Prostate gland (tissue), 2 donors: ENCODE results near the gene BLNK. TPM values are rescaled to one million over a fixed set of nuclear protein-coding genes. Genes with fewer than 3 reads are reported as not detected.
A peak's percentile ranks its signal among the peaks of the same experiment; 100 is the strongest.

Experiments
- DNase-seq: peaks from one replicate; pipeline ENCODE4 v3.0.0-alpha.2; 2019; ENCODE audit warnings: low spot score
- H3K27ac ChIP-seq, 2 donors: fragments of 200-600 bp; sonication (generic); 2 replicates each; pipeline ENCODE4 v1.5.1; 2017 to 2019
- H3K27me3 ChIP-seq: fragments of 200-600 bp; sonication (generic); replicated peaks from 2 replicates; pipeline ENCODE4 v1.5.1; 2019; ENCODE audit not compliant: insufficient read depth
- H3K36me3 ChIP-seq, 2 donors: fragments of 200-600 bp; sonication (generic); 1 replicate in 1 of 2; 2 replicates in 1 of 2; pipeline versions ENCODE4 v1.5.1 to v1.8.1; 2017 to 2019
- H3K4me1 ChIP-seq: fragments of 200-600 bp; sonication (generic); replicated peaks from 2 replicates; pipeline ENCODE4 v1.5.1; 2019
- H3K4me3 ChIP-seq, 2 donors: fragments of 200-600 bp; sonication (generic); 2 replicates each; pipeline ENCODE4 v1.5.1; 2017 to 2019
- H3K9me3 ChIP-seq: fragments of 200-600 bp; sonication (generic); 2 replicates; pipeline ENCODE4 v1.5.1; 2017
- CTCF ChIP-seq, 4 experiments: fragments of 200-600 bp in 2 of 4; fragments of 450-650 bp in 2 of 4; sonication (generic) in 2 of 4; IDR thresholded peaks; 1 replicate in 3 of 4; 2 replicates in 1 of 4; pipeline ENCODE4 v1.5.1; 2016 to 2019; ENCODE audit warnings: antibody characterized with exemption in 4 of 4, mild to moderate bottlenecking in 2 of 4, moderate library complexity in 2 of 4
- POLR2A ChIP-seq: fragments of 450-650 bp; IDR thresholded peaks from one replicate; pipeline ENCODE4 v1.6.1; 2016; ENCODE audit warnings: antibody characterized with exemption, mild to moderate bottlenecking
- POLR2AphosphoS5 ChIP-seq: sonication (generic); formaldehyde crosslinking; IDR thresholded peaks from one replicate; pipeline ENCODE4 v1.6.1; 2017; ENCODE audit warnings: antibody characterized with exemption
- WGBS: methylation state at CpG from one replicate; pipeline ENCODE4 v1.1.5; 2018; 5-methylcytosine and 5-hydroxymethylcytosine counted together
- intact Hi-C: fragments of 100-400 bp; cut with DNase I; formaldehyde crosslinking; loops from one replicate; pipeline ENCODE4 v1.14.2; 2022
- total RNA-seq, 2 donors: library from RNA; depleted of rRNA; stranded (reverse); fragments of >200 nt; gene quantifications; one replicate each; pipeline ENCODE4 v1.1.0, GENCODE V29; 2016

Gene BLNK
- total RNA-seq = 1 to 10 TPM; 4.8 to 8.2 TPM

- intact Hi-C loops = no loop called here
- H3K4me1 ChIP-seq = peaks cover 4% of the 10 kb centered on the region
- peak; percentile 94 for TF ChIP-seq POLR2AphosphoS5
- TF ChIP-seq CTCF (IDR thresholded peaks at IDR 0.05) = no peak
- peak within 1 kb of the TSS; percentile 60 to 70 for H3K27ac ChIP-seq
- H3K36me3 ChIP-seq = no peaks in the 10 kb centered on the region
- DNase-seq = peak; percentile 96
- 8% methylated on average over 6 of the region's 6 CpGs for WGBS
- no peaks in the 10 kb centered on the region for H3K9me3 ChIP-seq
- no peaks in the 10 kb centered on the region for H3K27me3 ChIP-seq
- peak within 1 kb of the TSS; percentile 13 to 30 for H3K4me3 ChIP-seq
These were observed at the start of gene BLNK for GRCh38 chr10:96271016-96271815. TSS of gene BLNK (minus strand) at chr10:96271569. CDS start at chr10:96271398, 171 bp downstream.

- WGBS = 37% methylated on average over 3 of the region's 3 CpGs
- no peaks in the 10 kb centered on the region for H3K36me3 ChIP-seq
- H3K9me3 ChIP-seq = no peaks in the 10 kb centered on the region
- no peak for DNase-seq
- TF ChIP-seq POLR2AphosphoS5 (no peak), CTCF (IDR thresholded peaks at IDR 0.05) (no peak), POLR2A (no peak)
- intact Hi-C loops = no loop called here
- no peak overlapping the region for H3K4me3 ChIP-seq
- no peaks in the 10 kb centered on the region for H3K27me3 ChIP-seq
- no peaks in the 10 kb centered on the region for H3K4me1 ChIP-seq
- H3K27ac ChIP-seq = no peak overlapping the region
These were observed 48.5 kb upstream of the BLNK start for GRCh38 chr10:96319754-96320474.

- Histone ChIP-seq H3K9me3 (no peaks in the 10 kb centered on the region), H3K4me1 (no peaks in the 10 kb centered on the region), H3K27me3 (no peaks in the 10 kb centered on the region), H3K27ac (no peak overlapping the region), H3K4me3 (no peak overlapping the region), H3K36me3 (no peaks in the 10 kb centered on the region)
- no peak for TF ChIP-seq POLR2AphosphoS5
- no peak for TF ChIP-seq POLR2A
- TF ChIP-seq CTCF (IDR thresholded peaks at IDR 0.05) = no peak
- intact Hi-C loops = no loop called here
- 80% methylated on average over 4 of the region's 4 CpGs for WGBS
- no peak for DNase-seq
These were observed 45.9 kb upstream of the BLNK start for GRCh38 chr10:96317067-96317833.

GRCh38 chr10:96313344-96313743 lies 42.0 kb upstream of the BLNK start:
- no peaks in the 10 kb centered on the region for H3K27me3 ChIP-seq
- intact Hi-C loops = no loop called here
- H3K27ac ChIP-seq = no peak overlapping the region
- H3K36me3 ChIP-seq = no peaks in the 10 kb centered on the region
- DNase-seq = no peak
- H3K4me1 ChIP-seq = no peaks in the 10 kb centered on the region
- 73% methylated on average over 2 of the region's 2 CpGs for WGBS
- no peaks in the 10 kb centered on the region for H3K9me3 ChIP-seq
- TF ChIP-seq POLR2A (no peak), CTCF (IDR thresholded peaks at IDR 0.05) (no peak), POLR2AphosphoS5 (no peak)
- H3K4me3 ChIP-seq = no peak overlapping the region
